Hepatocyte (in vitro differentiated cells): ENCODE measurements around the gene EWSR1. TPM values are rescaled to one million over a fixed set of nuclear protein-coding genes. Genes with fewer than 3 reads are reported as not detected.
"Not testable (repeated sequence)": the region's sequence is repeated elsewhere in the genome, so short reads cannot be mapped to it uniquely, and the experiment has no call there.

Source experiments
- DNase-seq: peaks from one replicate; pipeline ENCODE4 v3.0.0-alpha.2; 2016; ENCODE audit warnings: low spot score
- H2AFZ ChIP-seq: fragments of 200-600 bp; sonication (generic); 2 replicates; pipeline ENCODE4 v1.6.0; 2016; ENCODE audit warnings: antibody characterized with exemption, mild to moderate bottlenecking
- H3K27ac ChIP-seq: fragments of 200-600 bp; sonication (generic); 2 replicates; pipeline ENCODE4 v1.5.1; 2016; ENCODE audit warnings: mild to moderate bottlenecking
- H3K27me3 ChIP-seq: fragments of 200-600 bp; sonication (generic); 2 replicates; pipeline ENCODE4 v1.6.1; 2016
- H3K36me3 ChIP-seq: fragments of 200-600 bp; sonication (generic); replicated peaks from 2 replicates; pipeline ENCODE4 v1.5.1; 2016; ENCODE audit warnings: low read depth; ENCODE audit not compliant: insufficient read depth
- H3K4me1 ChIP-seq: fragments of 200-600 bp; sonication (generic); 2 replicates; pipeline ENCODE4 v1.5.1; 2016; ENCODE audit warnings: mild to moderate bottlenecking, moderate library complexity; ENCODE audit not compliant: insufficient read depth
- H3K4me2 ChIP-seq: fragments of 200-600 bp; sonication (generic); 2 replicates; pipeline ENCODE4 v1.6.0; 2016
- H3K4me3 ChIP-seq: fragments of 200-600 bp; sonication (generic); 2 replicates; pipeline ENCODE4 v1.5.1; 2016; ENCODE audit warnings: mild to moderate bottlenecking
- H3K79me2 ChIP-seq: fragments of 200-600 bp; sonication (generic); 2 replicates; pipeline ENCODE4 v1.6.0; 2017; ENCODE audit warnings: mild to moderate bottlenecking
- H3K9me2 ChIP-seq: fragments of 200-600 bp; sonication (generic); replicated peaks from 2 replicates; pipeline ENCODE4 v1.6.0; 2017; ENCODE audit warnings: mild to moderate bottlenecking; ENCODE audit not compliant: insufficient read depth
- H3K9me3 ChIP-seq: fragments of 200-600 bp; sonication (generic); 2 replicates; pipeline ENCODE4 v1.5.1; 2016; ENCODE audit warnings: low read depth, mild to moderate bottlenecking
- H4K20me1 ChIP-seq: fragments of 200-600 bp; sonication (generic); 2 replicates; pipeline ENCODE4 v1.6.0; 2016; ENCODE audit warnings: mild to moderate bottlenecking; ENCODE audit not compliant: insufficient read depth, poor library complexity, severe bottlenecking
- EZH2 ChIP-seq: fragments of 200-600 bp; sonication (generic); IDR thresholded peaks from 2 replicates; pipeline ENCODE4 v1.6.1; 2016; ENCODE audit warnings: antibody characterized with exemption, mild to moderate bottlenecking, borderline replicate concordance
- EZH2phosphoT487 ChIP-seq: fragments of 200-600 bp; sonication (generic); IDR thresholded peaks from one replicate; pipeline ENCODE4 v1.6.1; 2018; ENCODE audit warnings: antibody characterized with exemption, mild to moderate bottlenecking, low read depth, moderate library complexity; ENCODE audit not compliant: unreplicated experiment, severe bottlenecking
- WGBS: methylation state at CpG from one replicate; pipeline ENCODE4 v1.1.6; 2016; ENCODE audit warnings: low lambda C conversion rate; ENCODE audit errors: missing lambda C conversion rate; 5-methylcytosine and 5-hydroxymethylcytosine counted together
- polyA plus RNA-seq: library from polyadenylated mRNA; unstranded; fragments of >200 nt; fragmentation: Nextera tagmentation; extraction: Ambion mirVana; gene quantifications from 2 replicates; pipeline ENCODE4 v1.2.1, GENCODE V29; 2016
- total RNA-seq: library from RNA; depleted of rRNA; stranded (reverse); fragments of >200 nt; gene quantifications from 2 replicates; pipeline ENCODE4 v1.2.3, GENCODE V29; 2014
- TF ChIP-seq, protein P1 (sequence below): fragments of 200-600 bp; sonication (generic); IDR thresholded peaks from 2 replicates; pipeline ENCODE4 v1.5.1; 2016; ENCODE audit warnings: antibody characterized with exemption, mild to moderate bottlenecking; ENCODE audit not compliant: poor library complexity

The EWSR1 gene
- total and polyA plus RNA-seq, 2 experiments from 2014 or later: 161 to 269 TPM

DNA sequence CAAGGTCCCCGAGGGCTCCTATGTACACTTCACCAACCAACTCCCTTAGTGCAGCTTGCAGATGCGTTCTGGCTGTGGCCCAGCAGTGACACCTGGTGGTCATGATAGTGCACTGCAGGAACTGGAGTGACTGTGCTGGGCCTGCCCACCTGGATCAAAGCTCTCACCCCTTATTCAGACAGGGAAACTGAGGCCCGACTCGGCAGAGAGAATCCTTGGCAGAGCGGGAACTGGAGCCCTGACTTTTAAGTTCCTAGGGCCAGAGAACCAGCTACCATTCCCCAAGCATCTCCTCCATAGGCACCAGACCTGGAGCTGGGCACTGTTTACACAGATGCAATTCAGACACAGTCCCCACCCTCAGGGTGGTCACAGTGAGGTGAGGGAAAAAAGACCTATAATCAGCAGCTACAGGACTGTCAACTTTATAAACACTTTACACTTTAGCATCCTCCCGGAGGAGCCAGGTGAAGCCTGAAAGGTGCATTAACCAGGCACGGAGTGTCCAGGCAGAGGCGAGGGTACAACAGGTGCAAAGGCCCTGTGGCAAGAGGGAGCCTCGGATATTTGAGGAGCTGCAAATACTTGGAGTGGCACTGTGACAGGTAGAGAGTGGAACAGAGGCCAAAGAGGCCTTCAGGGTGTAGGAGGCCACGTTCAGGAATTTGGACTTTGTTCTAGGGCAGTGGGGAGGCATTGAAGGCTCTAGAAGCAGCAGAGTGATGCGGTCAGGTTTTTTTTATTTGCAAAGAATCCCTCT, 22.3 kb upstream of the EWSR1 start:
- no peak for TF ChIP-seq EZH2
- TF ChIP-seq EZH2phosphoT487: no peak
- TF ChIP-seq, protein P1, sequence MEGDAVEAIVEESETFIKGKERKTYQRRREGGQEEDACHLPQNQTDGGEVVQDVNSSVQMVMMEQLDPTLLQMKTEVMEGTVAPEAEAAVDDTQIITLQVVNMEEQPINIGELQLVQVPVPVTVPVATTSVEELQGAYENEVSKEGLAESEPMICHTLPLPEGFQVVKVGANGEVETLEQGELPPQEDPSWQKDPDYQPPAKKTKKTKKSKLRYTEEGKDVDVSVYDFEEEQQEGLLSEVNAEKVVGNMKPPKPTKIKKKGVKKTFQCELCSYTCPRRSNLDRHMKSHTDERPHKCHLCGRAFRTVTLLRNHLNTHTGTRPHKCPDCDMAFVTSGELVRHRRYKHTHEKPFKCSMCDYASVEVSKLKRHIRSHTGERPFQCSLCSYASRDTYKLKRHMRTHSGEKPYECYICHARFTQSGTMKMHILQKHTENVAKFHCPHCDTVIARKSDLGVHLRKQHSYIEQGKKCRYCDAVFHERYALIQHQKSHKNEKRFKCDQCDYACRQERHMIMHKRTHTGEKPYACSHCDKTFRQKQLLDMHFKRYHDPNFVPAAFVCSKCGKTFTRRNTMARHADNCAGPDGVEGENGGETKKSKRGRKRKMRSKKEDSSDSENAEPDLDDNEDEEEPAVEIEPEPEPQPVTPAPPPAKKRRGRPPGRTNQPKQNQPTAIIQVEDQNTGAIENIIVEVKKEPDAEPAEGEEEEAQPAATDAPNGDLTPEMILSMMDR: peak; percentile 91

DNA sequence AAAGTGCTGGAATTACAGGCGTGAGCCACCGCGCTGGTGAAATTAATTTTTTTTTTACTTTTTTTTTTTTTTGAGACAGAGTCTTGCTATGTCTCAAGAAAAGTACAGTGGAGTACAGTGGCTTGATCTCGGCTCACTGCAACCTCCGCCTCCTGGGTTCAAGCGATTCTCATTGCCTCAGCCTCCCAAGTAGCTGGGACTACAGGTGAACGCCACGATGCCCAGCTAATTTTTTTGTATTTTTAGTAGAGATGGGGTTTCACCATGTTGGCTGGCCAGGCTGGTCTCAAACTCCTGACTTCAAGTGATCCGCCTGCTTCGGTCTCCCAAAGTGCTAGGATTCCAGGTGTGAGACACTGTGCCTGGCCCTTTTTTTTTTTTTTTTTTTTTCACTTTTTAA, 20.2 kb upstream of the EWSR1 start:
- not testable (repeated sequence) for H4K20me1 ChIP-seq, H3K27me3 ChIP-seq, H3K4me2 ChIP-seq, H3K27ac ChIP-seq, H3K79me2 ChIP-seq, H3K9me2 ChIP-seq, H3K9me3 ChIP-seq, H3K4me3 ChIP-seq, H3K36me3 ChIP-seq, DNase-seq, H2AFZ ChIP-seq, H3K4me1 ChIP-seq
- 94% methylated on average over 10 of the region's 10 CpGs for WGBS

More for the DNA sequence above, 22.3 kb upstream of the EWSR1 start:
- WGBS: 41% methylated on average over 11 of the region's 11 CpGs
- Histone ChIP-seq H3K9me3 (peaks cover 5% of the 10 kb centered on the region), H3K4me3 (no peak overlapping the region), H2AFZ (no peak overlapping the region), H3K27me3 (no peaks in the 10 kb centered on the region), H4K20me1 (no peaks in the 10 kb centered on the region), H3K9me2 (no peaks in the 10 kb centered on the region), H3K4me2 (no peak overlapping the region), H3K79me2 (no peaks in the 10 kb centered on the region), H3K27ac (no peak overlapping the region), H3K4me1 (peaks cover 7% of the 10 kb centered on the region), H3K36me3 (no peaks in the 10 kb centered on the region)
- DNase-seq: peak; percentile 77

DNA sequence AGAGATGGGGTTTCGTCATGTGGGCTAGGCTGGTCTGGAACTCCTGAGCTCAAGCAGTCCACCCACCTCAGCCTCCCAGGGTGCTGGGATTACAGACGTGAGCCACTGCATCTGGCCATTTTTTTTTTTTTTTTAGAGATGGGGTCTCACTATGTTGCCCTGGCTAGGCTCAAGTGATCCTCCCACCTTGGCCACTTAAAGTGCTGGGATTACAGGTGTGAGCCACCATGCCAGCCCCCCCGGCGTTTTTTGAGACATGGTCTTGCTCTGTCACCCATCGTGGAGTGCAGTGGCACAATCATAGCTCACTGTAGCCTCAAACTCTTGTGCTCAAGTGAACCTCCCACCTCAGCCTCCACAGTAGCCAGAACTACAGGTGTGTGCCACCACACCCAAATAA, 16.8 kb upstream of the EWSR1 start:
- TF ChIP-seq EZH2phosphoT487: no peak
- TF ChIP-seq, protein P1: no peak
- no peak for TF ChIP-seq EZH2
- no peaks in the 10 kb centered on the region for H4K20me1 ChIP-seq
- 97% methylated on average over 5 of the region's 5 CpGs for WGBS
- no peak overlapping the region for H3K4me2 ChIP-seq
- H3K36me3 ChIP-seq: no peaks in the 10 kb centered on the region
- H3K4me3 ChIP-seq: no peak overlapping the region
- H3K9me2 ChIP-seq: no peaks in the 10 kb centered on the region
- no peaks in the 10 kb centered on the region for H3K79me2 ChIP-seq
- no peaks in the 10 kb centered on the region for H3K9me3 ChIP-seq
- DNase-seq: no peak
- no peaks in the 10 kb centered on the region for H3K27me3 ChIP-seq
- H2AFZ ChIP-seq: no peak overlapping the region
- no peak overlapping the region for H3K27ac ChIP-seq
- no peaks in the 10 kb centered on the region for H3K4me1 ChIP-seq

DNA sequence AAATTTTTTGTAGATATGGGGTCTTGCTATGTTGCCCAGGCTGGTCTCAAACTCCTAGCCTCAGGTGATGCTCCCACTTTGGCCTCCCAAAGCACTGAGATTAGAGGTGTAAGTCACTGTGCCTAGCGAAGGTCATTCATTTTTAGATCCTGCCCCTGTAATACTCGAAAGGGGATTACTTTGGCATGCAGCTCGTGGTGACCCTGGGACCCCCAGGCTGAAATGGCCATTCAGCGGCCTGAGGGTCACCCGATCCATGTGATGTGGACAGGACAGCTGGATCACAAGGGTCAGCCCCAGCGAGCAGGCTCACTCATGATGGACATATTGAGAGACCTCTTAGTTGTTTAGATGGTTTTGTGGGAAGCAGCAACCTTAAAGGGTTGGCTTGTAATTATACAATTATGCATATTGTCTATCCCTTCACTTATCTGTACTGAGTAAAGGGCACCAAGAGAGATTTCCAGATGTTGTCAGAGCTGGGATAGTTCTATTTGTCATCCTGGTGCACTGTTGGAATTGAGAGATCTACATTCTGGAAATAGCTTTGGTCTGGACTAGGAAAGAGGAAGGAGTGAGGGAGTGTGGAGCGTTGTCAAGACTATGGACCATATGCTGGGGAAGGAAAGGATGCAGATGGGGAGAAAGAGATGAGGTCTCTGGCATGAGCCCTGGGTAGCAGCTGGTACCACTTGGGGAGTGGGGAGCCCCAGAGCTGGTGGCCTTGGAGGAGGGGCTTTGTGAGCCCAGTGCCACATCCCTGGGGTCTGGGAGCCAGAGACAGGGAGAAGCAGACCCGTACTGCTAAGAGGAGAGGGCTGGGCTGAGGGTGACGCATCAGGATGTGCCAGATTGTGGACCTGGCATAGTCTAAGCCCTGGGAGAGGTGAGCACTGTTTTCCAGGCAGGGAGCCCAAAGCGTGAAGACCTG, 15.8 kb upstream of the EWSR1 start:
- Histone ChIP-seq H3K9me3 (no peaks in the 10 kb centered on the region), H3K9me2 (no peaks in the 10 kb centered on the region), H3K79me2 (no peaks in the 10 kb centered on the region), H3K27ac (no peak overlapping the region), H2AFZ (no peak overlapping the region), H3K4me3 (no peak overlapping the region), H4K20me1 (no peaks in the 10 kb centered on the region), H3K4me1 (no peaks in the 10 kb centered on the region), H3K4me2 (no peak overlapping the region), H3K27me3 (no peaks in the 10 kb centered on the region), H3K36me3 (no peaks in the 10 kb centered on the region)
- DNase-seq: no peak
- 87% methylated on average over 10 of the region's 10 CpGs for WGBS
- TF ChIP-seq, protein P1: no peak
- no peak for TF ChIP-seq EZH2
- no peak for TF ChIP-seq EZH2phosphoT487
